Effector CD4-positive, alpha-beta T cell (primary cell): ENCODE measurements around the gene OBSL1. TPM values are rescaled to one million over a fixed set of nuclear protein-coding genes. Genes with fewer than 3 reads are reported as not detected.
A peak's percentile ranks its signal among the peaks of the same experiment; 100 is the strongest.

Source experiments
- DNase-seq: peaks from one replicate; pipeline ENCODE4 v3.0.0-alpha.2; 2020
- total RNA-seq: gene quantifications from one replicate; lab custom pipeline; 2026; lab: John Stamatoyannopoulos, UW

The OBSL1 gene
- total RNA-seq: not detected

DNA sequence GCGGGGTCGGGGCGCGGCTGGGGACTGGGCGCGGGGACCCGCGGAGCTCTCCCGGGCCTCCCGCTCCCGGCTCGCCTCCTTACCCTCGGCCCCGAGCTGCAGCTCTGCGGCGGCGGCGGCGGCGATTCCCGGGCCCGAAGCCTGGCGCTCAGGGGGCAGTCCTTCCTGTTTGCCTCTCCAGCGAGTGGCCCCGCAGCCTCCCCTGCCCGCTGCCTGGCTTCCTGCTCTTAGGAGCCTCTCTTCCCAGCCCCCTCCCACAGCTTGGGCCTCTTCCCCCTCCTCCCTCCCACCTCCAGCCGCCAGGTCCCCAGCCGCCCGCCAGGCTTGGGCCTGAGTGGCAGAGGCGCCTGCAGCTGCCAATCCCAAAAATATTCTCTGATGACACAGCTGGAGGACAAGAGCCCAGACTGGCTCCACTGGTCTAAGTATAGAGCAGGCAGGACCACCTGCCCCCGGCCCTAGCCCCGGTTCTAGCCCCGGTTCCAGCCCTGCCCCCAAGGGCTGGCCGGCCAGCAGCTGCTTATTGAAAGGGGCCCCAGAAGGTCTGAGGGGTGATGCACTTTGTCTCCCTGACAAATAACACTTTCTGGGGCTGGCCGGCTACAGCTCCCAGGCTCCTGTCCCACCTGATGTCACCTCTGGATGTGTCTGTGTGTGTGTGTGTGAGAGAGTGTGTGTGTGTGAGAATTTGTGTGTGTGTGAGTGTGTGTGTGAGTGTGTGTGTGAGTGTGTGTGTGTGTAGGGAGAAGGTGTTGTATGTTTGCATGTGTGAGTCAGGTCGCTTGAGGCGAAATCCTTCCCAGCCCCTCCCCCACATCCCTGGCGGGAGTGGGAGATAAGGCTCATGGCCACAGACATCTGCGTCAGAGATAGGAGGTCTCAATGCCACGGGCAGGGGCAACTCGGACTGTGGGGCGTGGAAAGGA is at the start of gene OBSL1:
Gene OBSL1, minus strand, starts transcription at position 229 of the 926 bp plus-strand sequence. CDS start 307 bp downstream, outside the sequence.
- no peak for DNase-seq

DNA sequence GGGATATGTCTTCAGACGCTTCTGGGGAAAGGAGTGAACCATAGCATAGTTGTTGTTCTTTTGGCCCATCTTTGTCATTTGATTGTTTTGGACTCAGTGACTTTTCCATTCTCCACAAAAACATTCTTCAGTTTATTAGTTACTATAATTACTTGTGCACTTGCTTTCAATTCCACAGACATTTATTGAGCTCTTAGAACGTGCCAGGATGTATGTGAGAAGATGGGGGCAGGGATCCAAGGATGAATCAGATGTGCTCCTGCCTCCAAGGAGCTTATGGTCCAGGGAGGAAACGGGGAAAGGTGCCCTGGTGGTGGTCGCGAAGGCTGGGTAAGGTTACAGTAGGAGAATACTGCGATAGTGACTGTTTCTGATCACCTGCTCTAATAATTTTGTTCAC is 49.2 kb upstream of the OBSL1 start:
- DNase-seq: no peak

DNA sequence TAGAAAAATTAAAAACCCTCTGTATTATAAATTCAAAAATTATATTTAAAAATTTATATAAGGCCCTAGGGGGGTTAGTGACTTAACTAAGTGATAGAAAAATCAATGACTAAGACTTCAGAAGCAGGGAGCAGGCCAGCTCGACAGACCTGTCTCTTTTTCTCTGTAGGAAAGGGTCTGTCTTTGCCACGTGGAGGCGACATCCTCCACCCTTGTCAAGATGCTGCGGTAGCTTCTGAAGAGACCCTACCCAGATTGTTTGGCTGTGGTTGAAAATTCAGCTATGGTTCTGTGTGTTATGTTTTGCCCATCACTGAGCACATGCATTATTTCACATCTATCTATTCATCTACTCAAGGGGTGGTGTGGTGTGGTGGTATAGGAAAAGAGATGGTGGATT is 47.9 kb upstream of the OBSL1 start:
- no peak for DNase-seq

DNA sequence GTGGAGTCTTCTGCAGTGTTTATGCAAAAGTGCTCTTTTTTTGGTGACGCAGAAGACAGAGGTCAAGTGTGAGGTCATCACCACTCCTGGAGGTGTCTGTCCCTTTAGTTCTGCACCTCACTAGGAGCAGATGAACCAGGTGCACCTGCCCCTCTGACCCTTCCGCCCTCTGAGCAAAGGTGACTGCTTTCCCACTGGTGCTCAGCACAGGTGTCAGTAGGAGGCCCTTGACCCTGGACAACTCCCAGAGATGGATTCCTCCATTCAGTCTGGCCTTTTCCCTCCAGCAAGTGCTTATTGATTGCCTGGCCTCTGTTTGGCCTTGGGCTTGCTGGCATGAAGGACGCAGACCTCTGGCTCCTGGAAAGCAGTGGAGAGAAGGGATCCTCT is 47.4 kb upstream of the OBSL1 start:
- DNase-seq: no peak

DNA sequence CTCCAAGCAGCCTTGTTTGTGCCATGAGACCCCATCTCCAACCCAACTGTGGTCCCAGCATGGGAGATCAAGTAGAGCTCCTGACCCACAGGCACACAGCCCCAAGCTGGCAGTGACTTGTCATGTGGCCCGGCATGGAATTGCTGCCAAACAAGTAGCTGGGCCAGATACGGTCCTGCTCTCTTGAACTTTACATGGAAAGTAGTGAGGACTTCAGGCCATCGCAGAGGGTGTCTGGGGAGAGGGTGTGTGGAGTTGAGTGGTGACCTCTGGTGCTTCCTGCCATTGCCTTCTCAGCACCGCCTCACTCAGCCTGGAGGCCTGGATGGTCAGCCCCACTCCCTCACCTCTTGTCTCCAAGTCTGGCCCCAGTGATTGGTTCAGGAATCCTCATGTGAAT is 45.2 kb upstream of the OBSL1 start:
- no peak for DNase-seq

DNA sequence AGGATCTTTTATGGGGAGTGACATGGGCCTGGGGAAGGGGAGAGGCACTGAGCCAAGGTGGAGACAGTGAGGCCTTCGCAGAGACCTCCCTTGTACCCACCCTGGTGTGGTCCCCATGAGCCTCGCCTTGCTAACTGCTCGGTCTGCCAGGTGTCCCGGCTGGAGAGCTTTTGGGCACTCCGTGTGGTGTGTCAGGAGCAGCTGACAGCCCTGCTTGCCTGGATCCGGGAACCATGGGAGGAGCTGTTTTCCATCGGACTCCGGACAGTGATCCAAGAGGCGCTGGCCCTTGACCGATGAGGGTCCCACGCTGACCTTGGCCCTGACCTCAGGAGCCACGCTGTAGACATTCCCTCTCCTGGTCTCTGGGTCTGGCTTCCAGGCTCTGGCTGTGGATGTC is 44.6 kb upstream of the OBSL1 start:
- no peak for DNase-seq

DNA sequence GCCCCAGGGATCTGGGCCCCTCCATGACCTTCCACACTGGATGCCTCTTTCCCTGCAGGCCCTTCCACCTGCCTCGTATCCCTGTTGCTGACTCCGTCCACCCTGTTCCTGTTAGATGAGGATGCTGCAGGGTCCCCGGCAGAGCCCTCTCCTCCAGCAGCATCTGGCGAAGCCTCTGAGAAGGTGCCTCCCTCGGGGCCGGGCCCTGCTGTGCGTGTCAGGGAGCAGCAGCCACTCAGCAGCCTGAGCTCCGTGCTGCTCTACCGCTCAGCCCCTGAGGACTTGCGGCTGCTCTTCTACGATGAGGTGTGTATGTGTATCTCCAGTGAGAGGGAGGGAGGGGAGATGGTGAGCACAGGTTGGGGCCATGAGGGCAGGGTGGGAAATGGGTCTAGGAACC is 43.7 kb upstream of the OBSL1 start:
- DNase-seq: no peak

DNA sequence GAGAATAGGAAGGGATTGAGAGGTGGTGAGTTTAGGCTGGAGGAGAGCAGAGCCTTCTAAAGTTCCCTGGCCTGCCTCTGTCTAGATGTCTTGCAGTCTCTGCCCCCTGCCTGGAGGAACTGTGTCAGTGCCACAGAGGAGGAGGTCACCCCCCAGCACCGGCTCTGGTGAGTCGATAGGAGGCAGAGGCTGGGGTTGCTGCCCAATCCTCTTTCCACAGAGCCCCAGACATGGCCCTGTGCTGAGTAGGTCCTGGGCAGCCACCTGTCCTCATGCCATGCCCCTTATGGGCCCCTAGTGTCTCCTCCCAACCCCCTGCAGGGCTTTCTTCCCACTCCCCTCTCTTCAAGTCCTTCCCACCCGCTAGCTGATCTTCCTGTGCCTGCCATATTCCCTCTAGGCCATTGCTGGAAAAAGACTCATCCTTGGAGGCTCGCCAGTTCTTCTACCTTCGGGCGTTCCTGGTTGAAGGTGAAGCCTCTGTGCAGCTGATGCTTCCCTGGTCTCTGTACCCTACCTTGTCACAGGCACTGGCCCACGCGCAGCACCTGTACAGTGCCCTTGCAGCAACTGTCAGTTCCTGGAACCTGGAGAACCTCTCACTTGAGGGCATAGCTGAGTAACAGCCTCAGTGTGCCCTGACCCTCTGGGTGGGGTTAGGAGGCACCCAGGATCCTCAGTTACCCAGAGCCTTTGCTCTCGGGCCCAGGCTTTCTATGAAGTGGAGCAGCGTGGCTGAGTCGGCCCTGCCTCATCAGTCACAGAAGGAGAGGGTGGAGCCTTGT is 42.9 kb upstream of the OBSL1 start:
- DNase-seq: no peak

DNA sequence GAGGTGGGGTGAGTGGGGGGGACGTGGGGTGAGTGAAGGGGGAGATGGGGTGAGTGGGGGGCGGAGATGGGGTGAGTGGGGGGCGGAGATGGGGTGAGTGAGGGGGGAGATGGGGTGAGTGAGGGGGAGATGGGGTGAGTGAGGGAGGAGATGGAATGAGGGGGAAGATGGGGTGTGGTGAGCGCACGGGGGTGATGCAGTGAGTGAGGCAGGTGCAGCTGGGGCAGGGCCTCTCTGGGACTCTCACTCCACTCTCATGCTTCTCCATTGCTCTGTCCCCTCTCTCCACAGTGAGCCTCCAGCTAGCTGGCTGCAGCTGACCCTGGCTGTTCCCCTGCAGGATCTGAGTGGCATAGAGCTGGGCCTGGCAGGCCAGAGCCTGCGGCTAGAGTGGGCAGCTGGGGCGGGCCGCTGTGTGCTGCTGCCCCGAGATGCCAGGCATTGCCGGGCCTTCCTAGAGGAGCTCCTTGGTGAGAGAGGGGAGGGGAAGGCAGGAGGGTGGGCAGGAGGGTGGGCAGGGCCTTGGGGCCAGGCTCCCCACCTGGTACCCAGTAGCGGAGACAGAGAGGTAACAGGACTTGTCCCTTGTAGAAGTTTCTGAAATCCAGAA is 42.2 kb upstream of the OBSL1 start:
- no peak for DNase-seq

DNA sequence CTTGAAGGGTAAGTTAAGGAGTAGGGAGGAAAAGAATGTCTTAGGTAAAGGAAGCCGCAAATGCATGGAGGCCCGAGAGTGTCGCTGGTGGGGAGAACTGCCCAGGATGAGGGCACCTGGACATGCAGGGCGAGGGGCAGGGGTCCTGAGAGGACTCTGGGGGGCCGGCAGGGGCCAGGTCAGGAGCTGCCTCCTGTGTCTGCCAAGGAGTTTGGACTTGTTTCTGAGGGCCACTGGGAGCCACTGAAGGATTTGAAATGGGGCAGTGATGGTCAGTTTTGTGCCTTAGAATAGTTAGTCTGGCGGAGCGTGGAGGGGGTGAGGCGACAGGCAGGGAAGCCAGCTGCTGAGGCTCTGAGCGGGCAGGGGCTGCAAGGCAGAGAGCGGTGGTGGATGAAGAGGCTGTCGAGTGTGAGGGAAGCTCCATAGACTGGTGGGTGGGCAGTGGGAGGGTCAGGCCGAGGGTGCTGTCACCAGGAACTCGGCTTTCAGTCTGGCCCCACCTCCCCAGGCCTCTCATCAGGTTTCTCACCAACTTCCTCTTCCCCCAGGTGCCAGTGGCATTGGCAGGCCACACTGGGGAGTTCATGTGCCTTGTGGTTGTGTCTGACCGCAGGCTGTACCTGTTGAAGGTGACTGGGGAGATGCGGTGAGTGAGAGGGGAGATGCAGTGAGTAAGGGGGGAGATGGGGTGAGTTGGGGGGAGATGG is 41.4 kb upstream of the OBSL1 start:
- DNase-seq: no peak

DNA sequence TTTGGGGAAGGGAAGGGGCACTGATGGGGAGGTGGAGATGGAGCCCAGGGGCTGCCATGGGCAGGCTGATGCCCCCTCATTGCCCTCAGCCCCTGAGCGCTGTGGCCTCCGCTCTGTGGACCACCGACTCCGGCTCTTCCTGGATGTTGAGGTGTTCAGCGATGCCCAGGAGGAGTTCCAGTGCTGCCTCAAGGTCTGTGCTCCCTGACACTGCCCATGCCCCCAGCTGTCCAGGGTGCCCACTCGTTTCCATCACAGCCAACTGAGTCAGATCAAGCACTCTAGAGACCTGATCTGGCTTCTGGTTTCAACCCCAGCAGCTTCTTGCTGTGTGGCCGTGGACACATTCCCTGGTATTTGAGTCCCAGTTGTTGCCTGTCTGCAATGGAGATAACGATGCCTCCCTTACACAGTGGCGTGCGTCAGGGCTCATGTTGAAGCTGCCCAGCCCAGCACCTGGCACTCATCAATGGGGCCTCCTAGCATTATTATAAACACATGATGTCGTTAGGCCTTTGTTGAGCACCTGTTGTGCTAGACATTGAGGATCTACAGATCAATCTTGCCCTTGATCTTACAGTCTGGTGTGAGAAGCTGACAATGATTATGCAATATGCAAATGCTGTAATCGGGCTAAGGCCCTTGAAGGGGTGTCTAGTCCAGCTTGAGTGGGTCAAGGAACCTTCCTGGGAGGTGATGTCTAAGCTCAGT is 40.7 kb upstream of the OBSL1 start:
- no peak for DNase-seq

DNA sequence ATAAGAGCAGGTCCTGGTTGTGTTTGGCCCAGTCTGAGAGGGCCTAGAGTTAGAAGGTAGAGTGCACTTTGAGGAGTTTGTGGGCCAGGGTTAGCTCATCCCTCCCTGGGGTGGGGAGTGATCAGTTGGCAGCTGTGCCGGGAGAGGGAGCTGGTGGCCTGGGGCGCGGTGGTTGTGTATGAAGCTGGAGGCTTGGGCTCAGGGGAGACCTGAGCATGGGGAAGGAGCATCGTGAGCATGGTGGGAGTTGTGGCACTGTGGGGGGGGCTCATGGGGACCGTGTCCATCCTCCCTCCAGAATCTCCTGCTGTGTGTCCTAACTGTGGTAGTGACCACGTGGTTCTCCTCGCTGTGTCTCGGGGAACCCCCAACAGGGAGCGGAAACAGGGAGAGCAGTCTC is 40.0 kb upstream of the OBSL1 start:
- DNase-seq: no peak

DNA sequence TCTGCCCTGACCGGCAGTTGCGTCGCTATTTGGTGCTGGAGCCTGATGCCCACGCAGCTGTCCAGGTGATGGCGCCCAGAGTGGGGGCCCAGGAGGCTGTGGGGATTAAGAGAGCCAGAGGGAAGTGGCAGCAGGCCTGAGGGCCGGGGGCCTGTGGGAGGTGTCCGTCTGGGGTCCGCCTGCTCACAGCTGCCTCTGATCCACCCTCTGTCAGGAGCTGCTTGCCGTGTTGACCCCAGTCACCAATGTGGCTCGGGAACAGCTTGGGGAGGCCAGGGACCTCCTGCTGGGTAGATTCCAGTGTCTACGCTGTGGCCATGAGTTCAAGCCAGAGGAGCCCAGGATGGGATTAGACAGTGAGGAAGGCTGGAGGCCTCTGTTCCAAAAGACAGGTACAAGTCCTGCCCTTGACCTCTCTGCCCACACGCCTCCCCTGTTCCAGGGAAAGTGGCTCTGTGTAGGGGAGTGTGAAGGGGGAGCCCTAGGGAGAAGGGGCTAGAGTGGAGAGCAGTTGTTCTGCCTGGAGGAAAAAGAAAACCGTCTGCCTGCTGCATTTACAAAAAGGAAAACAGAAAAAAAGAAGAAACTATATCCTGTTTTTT is 37.9 kb upstream of the OBSL1 start:
- DNase-seq: no peak

DNA sequence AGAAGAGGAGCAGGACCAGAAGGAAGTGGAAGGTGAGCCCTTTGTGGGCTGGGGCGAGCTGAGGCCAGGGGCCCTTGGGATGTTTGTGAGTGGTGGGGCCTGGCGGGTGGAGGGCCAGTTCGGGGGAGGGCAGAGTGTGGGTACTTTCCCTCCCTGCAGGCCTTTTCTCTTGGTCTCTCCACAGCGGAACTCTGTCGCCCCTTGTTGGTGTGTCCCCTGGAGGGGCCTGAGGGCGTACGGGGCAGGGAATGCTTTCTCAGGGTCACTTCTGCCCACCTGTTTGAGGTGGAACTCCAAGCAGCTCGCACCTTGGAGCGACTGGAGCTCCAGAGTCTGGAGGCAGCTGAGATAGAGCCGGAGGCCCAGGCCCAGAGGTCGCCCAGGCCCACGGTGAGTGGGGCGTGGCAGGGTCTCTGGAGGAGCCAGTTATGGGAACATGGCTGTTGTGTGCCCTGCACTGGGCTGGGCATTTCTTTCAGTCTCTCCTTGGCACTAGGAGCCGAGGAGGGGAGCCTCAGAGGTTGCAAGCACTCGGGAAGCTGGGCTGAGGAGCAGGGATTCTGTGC is 37.1 kb upstream of the OBSL1 start:
- DNase-seq: no peak

DNA sequence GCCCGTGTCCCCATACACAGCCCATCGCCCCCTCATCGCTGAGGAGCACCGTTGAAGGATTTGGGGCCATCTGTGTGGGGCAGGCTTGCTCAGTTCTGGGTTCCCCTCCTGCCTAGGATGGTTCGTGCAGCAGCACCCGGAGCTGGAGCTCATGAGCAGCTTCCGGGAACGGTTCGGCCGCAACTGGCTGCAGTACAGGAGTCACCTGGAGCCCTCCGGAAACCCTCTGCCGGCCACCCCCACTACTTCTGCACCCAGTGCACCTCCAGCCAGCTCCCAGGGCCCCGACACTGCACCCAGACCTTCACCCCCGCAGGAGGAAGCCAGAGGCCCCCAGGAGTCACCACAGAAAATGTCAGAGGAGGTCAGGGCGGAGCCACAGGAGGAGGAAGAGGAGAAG is 36.6 kb upstream of the OBSL1 start:
- DNase-seq: no peak

DNA sequence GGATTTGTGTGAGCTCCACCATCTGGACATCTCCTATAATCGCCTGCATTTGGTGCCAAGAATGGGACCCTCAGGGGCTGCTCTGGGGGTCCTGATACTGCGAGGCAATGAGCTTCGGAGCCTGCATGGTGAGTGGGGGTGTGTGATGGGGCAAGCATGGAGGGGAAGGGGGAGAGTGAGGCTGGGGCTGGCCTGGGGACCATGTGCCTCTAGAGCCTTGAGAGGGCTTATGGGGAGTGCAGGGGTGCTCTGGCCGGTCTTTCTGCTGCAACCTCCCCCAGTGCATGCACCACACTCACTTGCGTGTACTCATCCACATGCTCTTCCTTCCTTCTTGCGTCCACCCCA is 34.2 kb upstream of the OBSL1 start:
- DNase-seq: no peak

DNA sequence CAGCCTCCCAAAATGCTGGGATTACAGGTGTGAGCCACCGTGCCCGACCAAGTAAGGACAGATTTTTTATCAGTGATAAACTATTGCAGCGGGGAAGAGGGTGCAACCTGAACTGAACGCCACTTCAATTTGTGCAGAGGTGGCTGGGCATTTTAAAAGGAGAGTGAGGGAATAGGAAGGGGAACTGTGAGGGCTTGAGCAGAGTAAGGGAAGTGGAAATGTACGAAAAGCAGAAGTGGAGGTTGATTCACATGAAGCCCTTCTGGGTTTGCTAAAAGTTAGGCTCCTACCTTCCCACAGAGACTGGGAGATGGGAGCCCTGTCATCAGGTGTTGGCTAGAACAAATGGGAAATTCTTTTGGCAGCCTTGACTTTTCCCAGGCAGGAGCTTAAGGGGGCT is 32.4 kb upstream of the OBSL1 start:
- DNase-seq: no peak

DNA sequence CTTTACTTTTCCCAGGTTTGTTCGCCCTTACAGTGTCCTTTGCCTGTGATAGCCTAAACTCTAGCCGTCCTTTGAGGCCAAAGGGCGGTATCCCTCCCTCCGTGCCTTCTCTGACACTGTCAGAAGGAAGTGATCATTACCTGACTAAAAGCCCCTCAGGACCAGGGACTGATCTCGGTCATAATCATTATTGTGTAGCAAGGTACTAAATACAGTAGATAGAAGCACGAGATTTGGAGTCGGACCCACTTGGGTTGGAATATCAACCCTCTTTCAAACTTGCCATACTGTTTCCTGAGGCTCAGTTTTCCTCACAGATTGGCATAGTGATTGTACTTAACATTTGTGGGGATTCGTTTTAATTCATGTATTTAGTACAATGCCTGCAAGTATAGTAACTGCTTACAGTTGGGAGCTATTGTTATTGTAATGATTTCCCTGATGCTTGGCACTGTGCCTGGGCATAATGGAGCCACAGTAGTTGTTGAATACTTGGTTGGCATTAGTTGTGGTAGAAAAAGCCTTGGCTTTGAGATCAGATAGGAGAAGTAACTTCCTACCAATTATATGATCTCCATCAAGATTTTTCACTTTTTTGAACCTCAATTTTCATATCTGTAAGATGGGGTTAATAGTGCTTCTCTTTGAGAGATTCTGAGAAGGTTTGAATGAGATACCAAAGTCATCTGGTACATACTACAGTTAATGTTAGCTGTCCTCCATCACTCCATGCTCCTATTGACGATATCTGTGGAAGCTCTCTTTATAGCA is 27.2 kb upstream of the OBSL1 start:
- DNase-seq: no peak

DNA sequence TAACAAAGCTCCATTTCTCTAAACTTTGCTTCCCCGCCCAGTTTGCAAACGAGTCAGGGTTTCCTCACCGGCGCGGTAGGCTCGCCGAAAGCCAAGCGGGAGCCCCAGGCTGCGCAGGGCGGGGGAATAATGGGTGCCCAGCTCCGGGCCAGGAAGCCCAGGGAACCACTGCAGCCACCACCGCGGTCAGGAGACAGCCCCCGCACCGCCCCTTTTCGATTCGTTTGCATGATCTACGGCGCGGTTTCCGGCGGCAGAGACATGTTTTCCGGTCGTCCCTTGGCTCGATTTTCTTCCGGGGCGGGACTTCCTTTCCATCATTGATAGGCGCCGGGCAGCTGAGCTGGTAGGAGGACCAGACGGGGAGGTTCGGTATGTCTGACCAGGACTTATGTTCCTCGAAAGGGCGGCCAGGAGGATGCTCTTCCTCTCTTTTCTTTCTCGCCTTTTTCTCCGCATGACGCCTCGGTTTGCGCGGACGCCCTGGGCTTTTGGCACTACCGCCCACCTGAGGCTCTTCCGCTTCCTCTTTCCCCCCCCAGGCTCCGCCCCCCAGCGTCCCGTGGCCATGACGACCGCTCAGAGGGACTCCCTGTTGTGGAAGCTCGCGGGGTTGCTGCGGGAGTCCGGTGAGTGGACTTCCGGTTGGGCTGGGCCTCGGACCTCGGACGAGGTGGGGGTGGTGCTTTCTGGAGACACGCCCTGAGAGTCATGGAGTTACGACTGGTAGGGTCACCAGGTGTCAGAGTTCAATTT is 26.4 kb upstream of the OBSL1 start, which contains the start of gene STK11IP:
Gene STK11IP, plus strand, starts transcription at position 306 of the 756 bp plus-strand sequence. Its CDS starts 263 bp downstream, at position 569.
- peak; percentile 86 for DNase-seq
